Bronchial epithelial cell (primary cell): Measurements from ENCODE around the gene PDHX. TPM values are rescaled to one million over a fixed set of nuclear protein-coding genes. Genes with fewer than 3 reads are reported as not detected.

Source experiments
- DNase-seq: peaks from one replicate; pipeline ENCODE4 v3.0.0-alpha.2; 2010; ENCODE audit warnings: low read depth
- FAIRE-seq: peaks from 2 replicates; lab custom pipeline; 2011; peaks lifted over from hg19 to GRCh38; lab: Jason Lieb, UNC
- H3K27me3 ChIP-seq: 2 replicates; pipeline ENCODE4 v1.5.1; 2011; ENCODE audit warnings: low read length; ENCODE audit not compliant: control insufficient read depth, insufficient read depth
- H3K36me3 ChIP-seq: 2 replicates; pipeline ENCODE4 v1.5.1; 2011; ENCODE audit warnings: low read length; ENCODE audit not compliant: control insufficient read depth, insufficient read depth
- H3K4me3 ChIP-seq: 2 replicates; pipeline ENCODE4 v1.5.1; 2011; ENCODE audit warnings: mild to moderate bottlenecking, low read depth, low read length, control low read depth
- total RNA-seq: library from RNA; depleted of rRNA; stranded (reverse); fragments of >200 nt; gene quantifications from 2 replicates; pipeline ENCODE4 v1.2.1, GENCODE V29; 2014
- TF ChIP-seq, protein P1 (sequence below): IDR thresholded peaks from 2 replicates; pipeline ENCODE4 v1.5.1; 2011; ENCODE audit warnings: mild to moderate bottlenecking, moderate library complexity, low read length, control low read depth, inconsistent platforms; ENCODE audit not compliant: insufficient read depth, severe bottlenecking

Gene PDHX
- total RNA-seq, 1 donor from 2014 or later: 26.6 TPM

DNA sequence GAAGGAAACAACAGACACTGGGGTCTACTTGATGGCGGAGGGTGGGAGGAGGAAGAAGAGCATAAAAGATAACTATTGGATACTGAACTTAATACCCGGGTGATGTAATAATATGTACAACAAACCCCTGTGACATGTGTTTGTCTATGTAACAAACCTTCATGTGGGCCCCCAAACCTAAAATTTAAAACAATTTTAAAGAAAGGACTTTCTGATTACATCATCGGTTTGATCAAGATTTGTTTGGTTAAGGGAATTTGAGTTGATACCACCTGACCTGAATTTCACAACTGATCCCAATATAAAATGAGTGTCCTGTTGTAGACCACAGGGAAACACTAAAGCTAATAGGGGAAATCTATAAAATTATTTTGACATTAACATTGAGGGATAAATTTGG is 34.5 kb upstream of the PDHX start:
- FAIRE-seq (no peak), DNase-seq (no peak)
- Histone ChIP-seq H3K27me3 (no peaks in the 10 kb centered on the region), H3K4me3 (no peak overlapping the region), H3K36me3 (no peaks in the 10 kb centered on the region)
- TF ChIP-seq, protein P1, sequence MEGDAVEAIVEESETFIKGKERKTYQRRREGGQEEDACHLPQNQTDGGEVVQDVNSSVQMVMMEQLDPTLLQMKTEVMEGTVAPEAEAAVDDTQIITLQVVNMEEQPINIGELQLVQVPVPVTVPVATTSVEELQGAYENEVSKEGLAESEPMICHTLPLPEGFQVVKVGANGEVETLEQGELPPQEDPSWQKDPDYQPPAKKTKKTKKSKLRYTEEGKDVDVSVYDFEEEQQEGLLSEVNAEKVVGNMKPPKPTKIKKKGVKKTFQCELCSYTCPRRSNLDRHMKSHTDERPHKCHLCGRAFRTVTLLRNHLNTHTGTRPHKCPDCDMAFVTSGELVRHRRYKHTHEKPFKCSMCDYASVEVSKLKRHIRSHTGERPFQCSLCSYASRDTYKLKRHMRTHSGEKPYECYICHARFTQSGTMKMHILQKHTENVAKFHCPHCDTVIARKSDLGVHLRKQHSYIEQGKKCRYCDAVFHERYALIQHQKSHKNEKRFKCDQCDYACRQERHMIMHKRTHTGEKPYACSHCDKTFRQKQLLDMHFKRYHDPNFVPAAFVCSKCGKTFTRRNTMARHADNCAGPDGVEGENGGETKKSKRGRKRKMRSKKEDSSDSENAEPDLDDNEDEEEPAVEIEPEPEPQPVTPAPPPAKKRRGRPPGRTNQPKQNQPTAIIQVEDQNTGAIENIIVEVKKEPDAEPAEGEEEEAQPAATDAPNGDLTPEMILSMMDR: no peak

DNA sequence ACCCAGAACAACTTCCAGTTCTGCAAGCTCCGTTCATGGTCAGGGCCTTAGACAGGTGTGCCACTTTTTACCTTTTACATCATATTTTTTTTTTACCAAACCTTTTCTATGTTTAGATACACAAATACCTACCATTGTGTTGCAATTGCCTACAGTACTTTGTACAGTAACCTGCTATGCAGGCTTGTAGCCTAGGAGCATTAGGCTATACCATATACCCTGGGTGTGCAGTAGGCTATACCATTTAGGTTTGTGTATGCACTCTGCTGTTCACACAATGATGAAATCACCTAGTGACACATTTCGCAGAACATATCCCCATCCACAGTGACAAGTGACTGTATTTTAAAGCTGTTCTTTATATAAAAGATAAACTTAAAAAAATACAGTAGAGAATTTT is 29.8 kb upstream of the PDHX start:
- Histone ChIP-seq H3K36me3 (no peaks in the 10 kb centered on the region), H3K4me3 (no peak overlapping the region), H3K27me3 (no peaks in the 10 kb centered on the region)
- FAIRE-seq: no peak
- TF ChIP-seq, protein P1: no peak
- peak; percentile 43 for DNase-seq

DNA sequence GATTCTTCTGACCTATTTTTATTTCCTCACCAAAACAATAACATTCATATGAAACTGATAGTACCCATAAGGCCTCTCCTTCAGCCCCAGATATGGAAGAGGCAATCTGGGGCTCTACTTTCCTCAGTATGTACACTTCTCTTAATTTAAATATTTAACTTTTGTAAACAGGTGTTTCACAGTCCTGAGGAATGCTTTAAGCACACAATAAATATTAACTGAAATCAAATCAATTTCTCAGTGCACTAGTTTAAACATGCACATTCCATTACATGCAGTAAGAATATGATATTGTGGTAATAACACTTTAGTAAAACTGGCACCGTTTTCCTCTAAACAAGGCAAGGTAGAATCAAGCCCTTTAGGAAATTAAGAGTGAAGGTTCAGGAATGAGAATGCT is 29.2 kb upstream of the PDHX start:
- H3K4me3 ChIP-seq: no peak overlapping the region
- TF ChIP-seq, protein P1: no peak
- DNase-seq (no peak), FAIRE-seq (no peak)
- H3K27me3 ChIP-seq: no peaks in the 10 kb centered on the region
- H3K36me3 ChIP-seq: no peaks in the 10 kb centered on the region

DNA sequence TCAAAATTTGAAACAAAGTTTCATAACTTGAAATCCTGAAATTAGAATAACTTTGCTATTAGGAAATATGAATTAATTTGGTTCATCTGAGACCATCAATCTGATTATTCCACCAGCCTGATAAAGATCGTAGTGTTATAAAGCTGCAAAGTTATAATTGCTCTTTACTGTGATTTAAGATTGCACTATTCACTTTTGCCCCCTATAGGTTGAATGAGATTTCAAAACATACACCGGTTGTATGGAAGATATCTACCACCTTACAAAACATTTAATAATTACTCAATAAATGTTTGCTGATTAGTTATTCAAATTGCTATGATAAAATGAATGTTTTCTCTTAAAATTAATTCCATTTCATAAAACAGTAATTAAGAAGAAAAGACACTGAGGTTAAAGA is 26.3 kb upstream of the PDHX start:
- TF ChIP-seq, protein P1: peak; percentile 25
- H3K4me3 ChIP-seq: no peak overlapping the region
- no peaks in the 10 kb centered on the region for H3K36me3 ChIP-seq
- H3K27me3 ChIP-seq: no peaks in the 10 kb centered on the region
- DNase-seq (peak; percentile 31), FAIRE-seq (no peak)

DNA sequence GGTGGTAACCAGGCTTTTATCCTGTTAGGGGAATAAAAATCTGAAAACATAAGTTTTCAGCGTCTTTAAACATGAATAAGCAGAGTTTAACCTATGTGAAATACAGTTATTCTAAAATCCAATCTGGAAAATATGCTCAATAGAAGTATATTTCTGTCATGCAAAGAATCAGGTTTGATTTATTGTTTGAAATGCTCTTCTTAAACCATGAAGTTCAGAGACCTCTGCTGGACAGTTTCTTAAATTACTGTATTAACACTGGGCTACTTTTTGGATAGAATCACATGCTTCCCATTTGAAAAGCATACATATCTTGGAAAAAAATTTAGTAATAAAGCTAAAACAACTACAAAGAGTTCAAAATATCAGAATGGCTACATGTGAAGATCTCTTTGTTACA is 25.6 kb upstream of the PDHX start:
- TF ChIP-seq, protein P1: peak; percentile 28
- FAIRE-seq (no peak), DNase-seq (peak; percentile 59)
- Histone ChIP-seq H3K36me3 (no peaks in the 10 kb centered on the region), H3K27me3 (no peaks in the 10 kb centered on the region), H3K4me3 (no peak overlapping the region)

DNA sequence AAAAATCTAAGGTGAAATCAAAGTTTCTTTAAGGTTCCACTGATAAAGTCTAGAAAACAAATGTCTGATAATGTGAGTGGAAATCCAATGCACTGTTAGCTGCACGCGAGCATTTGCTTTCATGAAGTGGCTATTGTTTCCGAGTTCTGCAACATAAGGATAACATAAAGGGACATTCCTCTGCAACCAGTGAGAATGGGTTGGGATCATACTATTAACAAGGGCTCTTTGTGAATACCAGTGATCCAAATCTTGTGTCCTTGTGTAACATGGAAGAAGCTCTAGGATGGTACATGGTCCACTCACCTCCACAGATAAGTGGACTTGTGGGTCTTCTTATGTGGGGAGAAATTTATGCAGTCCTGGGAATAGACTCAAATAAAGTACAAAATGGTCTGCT is 24.8 kb upstream of the PDHX start:
- TF ChIP-seq, protein P1: no peak
- no peak for DNase-seq
- no peak for FAIRE-seq

More for the DNA sequence above, 24.8 kb upstream of the PDHX start:
- Histone ChIP-seq H3K36me3 (no peaks in the 10 kb centered on the region), H3K27me3 (no peaks in the 10 kb centered on the region), H3K4me3 (no peak overlapping the region)
